Measurements from ENCODE around the gene XXYLT1. TPM values are rescaled to one million over a fixed set of nuclear protein-coding genes. Genes with fewer than 3 reads are reported as not detected.
"Not testable (repeated sequence)": the region's sequence is repeated elsewhere in the genome, so short reads cannot be mapped to it uniquely, and the experiment has no call there.

The XXYLT1 gene
- total RNA-seq, 1 donor from 2014 or later = 2.8 TPM

DNA sequence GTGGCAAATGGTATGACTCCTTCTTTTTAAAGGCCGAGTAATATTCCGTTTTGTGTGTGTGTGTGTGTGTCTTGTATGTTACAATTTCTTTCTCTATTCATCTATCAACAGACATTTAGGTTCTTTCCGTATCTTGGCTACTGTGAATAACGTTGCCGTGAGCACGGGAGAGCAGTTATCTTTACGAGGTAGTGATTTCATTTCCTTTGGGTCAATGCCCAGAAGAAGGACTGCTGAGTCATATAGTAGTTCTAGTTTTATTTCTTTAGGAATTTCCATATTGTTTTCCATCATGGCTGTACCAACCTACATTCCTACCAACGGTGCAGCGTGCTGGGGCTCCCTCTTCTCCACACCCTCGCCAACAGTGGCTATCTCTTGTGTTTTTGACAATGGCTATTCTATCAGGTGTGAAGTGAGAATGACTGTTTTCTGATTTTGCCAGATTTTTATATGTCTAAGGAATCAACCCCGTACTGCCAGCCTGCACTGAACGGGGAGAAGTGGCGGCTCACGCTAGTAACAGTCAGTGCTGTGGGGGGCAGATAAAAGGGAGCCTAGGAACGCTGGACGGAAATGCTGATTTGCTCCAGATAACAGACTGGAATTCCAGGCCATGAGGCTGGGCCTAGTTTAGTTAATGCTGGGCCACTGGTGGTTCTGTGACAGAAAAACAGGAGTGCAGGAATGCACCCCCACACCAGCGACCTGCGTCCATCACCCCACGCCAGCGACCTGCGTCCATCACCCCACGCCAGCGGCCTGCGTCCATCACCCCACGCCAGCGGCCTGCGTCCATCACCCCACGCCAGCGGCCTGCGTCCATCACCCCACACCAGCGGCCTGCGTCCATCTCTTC is 168.1 kb downstream of the XXYLT1 start:
- DNase-seq (ENCODE audit: low spot score) (no peak), ATAC-seq (no peak)

DNA sequence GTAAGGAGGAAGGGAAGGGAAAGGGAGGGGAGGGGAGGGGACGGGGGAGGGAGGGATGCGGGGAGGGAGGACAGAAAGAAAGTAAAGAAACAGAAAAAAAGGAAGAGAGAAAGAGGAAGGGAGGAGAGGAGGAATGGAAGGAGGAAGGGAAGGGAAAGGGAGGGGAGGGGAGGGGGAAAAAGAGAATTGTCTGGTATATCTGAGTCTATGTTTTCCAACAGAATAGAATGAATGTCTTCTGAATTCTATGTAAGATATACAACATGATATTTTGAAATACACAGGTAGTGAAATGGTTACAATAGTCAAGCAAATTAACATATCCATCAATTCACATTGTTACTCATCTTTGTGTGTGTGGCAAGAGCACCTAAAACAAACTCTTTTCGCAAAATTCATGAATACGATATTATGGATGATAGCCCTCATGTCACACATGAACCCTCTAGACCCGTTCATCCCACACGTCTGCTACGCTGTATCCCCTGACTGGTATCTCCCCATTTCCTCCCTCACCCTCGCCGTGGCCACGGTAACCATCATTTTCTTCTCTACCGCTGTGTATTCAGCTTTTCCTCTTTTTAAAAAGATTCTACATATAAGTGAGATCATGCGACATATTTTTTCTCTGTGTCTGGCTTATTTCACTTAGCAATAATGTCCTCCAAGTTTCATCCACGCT is 168.9 kb downstream of the XXYLT1 start:
- DNase-seq (ENCODE audit: low spot score) = no peak
- ATAC-seq = no peak

DNA sequence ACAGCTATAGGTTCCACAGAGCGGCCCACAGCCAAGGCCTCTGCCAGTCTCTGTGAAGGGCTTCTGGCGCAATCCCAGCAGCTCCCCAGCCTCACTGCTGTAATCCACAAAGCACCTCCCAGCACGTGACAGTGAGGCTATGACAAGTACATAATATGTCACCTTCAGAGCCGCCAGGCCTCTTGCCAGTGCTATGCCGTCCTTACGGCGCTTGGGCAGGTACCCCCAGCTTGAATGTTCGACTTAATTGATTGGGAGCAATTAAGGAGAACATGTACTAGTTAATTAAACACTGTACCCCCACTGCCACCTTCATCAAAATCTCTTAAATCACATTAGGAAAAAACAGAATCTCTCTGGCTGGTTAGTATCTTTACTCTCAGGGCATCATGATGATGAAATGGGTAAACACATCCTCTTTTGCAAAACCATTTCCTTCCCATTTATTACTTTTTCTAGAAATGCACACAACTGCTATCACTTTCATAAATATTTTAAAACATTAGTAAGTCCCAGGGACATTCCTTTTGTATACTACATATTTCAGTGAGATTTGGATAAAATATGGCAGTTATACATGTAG is 169.9 kb downstream of the XXYLT1 start:
- ATAC-seq = no peak
- DNase-seq (ENCODE audit: low spot score) = peak; percentile 57

DNA sequence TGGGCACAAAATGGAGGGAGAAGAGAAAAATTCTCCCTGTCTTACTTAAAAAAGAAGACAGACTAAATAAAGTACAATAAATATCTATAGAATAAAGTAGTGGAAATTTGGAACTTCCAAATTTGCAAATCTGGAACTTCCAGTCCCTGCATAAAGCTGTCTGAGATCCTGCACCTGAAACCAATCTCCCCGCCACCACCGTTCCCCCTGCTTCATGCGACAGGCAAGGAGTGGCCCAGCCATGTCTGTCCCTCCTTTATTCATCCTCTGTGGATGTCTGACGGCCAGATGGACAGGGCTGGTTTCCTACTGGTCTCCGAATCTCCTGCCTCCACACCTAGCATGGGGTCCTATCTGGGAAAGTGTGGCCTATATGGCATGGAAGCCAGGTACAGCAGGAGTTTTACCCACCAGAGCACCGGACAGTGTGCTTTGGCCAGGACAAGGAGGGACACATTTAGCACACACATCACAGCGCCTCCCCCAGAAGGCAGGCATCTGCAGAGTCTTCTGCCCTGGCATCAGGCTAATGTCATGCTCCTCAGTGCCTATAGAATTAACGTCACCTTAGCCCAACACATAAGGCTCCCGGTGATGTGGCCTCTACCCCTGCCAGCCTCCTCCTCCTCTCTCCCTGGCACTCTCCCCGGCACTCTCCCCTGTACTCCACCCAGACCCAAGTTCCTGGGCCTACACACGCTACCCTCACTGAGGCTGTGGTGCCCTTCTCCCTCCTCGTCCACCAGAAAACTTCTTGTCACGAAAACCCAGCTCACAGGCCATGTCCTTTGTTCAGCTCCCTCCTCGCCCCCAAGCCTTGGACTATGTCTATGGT is 170.8 kb downstream of the XXYLT1 start:
- ATAC-seq = no peak
- no peak for DNase-seq (ENCODE audit: low spot score)

DNA sequence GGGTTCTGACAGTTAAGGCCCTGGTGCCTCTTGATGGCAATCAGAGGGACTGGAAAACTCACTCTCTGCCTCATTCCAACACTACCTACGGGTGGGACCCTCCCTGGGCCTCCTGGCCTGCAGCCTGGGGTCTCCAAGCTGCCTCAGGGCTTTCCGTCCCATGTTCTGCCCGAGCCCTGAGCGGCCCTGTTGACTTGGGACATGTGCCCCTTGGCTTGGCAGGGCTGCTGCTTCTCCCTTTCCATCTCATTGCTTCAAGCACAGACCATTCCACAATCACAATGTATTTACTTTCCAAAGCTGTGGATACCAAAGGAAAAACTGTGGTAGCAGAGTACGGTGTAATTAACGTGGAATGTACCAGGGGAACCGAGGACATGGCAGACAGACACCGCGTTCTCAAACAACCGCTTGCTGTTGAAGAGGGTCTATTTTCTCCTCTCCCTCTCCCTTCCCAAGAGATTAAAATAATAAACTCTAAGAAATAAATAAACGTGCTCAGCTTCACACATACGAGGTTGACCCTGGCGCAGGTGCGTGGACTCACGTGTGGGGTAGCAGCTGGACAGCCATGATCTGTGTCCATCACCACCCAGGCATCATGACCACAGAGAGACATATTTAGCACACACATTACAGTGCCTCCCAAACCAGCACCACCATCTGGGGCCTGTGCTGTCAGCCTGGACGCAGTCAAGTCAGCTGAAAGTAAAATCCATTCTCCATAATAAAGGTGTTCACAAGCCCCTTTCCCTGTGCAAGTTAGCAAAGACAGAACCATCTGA is 172.0 kb downstream of the XXYLT1 start:
- DNase-seq (ENCODE audit: low spot score) (no peak), ATAC-seq (no peak)

DNA sequence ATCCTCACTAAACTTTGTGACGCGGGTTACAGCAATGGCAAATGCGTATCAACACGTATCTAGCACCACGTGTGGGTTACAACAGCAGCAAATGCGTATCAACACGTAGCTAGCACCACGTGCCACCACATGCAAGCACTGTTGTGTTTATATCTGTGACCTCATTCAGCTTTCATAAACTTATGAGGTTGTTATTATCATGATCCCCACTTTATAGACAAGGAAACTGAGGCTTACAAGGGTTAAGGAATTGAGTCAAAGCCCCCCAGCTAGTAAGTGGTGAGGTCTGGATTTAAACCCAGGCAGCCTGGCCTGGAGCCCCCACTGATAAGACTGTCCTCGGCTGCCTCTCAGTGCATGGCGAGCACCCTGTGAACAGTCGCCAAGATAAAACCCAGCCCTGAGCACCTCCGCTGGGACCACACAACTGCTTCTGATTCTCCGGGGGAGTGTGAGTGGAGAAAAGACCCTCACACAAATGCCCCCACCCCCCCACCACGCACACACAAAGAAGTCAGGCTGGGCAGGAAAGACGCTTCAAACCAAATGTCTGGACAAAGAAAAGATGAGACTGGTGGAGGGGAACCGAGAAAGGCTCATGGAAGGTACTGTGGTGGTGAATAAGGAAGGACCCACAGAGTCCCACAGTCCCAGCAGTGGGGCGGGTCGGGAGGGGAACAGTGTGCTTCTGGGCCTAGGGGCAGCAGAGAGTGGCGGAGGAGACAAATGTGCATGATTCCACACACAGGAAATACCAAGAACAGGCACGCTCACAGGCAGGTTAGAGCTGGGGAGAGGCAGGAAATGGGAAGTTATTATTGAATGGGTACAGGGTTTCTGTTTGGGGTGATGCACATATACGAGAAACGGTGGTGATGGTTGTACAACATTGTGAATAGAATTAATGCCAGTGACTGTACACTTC is 173.4 kb downstream of the XXYLT1 start:
- DNase-seq (ENCODE audit: low spot score) = no peak

DNA sequence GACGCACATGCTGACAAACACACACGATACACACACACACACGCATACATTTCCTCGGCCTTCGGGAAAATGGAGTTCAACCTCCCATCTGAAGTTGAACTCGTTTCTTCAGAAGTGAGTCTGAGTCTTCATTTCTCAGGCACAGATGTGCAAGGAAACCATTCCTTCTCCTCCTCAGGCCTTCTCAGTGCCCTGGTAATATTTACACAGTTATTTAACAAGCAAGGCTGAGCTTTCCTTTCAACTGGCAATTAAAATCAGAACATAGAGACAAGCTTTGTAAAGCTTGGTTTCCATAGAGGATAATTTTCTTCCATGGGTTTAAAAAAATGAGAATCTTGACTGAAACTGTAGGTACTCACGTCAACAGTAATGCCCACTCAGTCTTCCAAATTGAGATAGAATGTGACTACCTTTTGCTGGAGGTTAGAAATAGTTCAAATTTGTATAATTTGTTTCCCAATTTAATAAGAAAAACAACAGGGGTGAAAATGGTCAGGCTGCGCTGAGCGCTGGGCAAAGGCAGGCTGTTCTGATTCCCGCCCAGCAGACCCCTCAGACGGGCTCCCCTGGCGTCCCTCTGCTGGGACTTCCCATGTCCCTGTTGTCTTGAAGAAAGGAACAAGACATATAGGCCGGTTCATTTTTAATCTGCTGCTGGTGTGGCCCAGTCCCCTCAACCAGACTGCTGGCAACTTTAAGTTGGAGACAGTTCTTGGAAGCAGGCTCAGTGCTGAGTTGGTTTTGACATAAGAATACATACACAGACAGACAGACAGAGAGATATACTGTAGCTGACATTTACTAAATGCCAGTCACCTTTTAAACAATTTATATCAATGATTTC is 174.3 kb downstream of the XXYLT1 start:
- no peak for DNase-seq (ENCODE audit: low spot score)

More for the DNA sequence above, 173.4 kb downstream of the XXYLT1 start:
- ATAC-seq = no peak

DNA sequence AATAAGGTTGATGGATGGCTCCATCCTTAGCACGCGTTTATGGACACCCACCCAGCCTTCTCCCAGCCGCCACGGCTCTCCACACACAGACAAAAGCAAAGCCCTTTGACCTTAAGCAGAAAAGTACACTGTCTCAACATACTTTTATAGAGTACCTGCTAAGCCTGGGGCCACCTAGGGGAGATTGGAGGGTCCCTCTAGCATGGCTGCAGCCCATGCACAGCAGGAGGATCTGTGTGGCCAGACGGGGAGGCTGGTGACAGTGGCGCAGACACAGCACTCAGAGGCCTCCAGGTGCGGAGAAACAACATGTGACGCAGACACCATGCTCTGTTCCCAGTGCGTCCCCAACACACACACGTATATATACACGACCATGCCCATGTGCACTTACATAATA is 174.9 kb downstream of the XXYLT1 start:
- ATAC-seq = no peak
- no peak for DNase-seq (ENCODE audit: low spot score)

More for the DNA sequence above, 174.3 kb downstream of the XXYLT1 start:
- no peak for ATAC-seq

DNA sequence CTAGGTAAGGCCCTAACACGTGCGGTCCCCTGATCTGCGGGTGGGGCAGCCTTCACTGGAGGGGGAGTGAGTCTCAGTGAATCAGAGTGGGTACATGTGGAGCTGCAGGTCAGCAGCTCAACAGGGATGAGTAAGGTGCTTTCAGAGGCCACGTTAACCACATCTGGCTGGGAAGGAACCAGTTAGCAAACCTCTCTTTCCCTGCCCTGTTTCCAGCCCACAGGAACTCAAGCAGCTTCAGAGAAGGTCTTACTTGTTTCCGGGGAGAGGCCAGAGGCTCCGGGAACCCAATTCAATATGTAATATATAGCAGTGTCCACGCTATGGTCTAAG is 175.3 kb downstream of the XXYLT1 start:
- no peak for ATAC-seq

DNA sequence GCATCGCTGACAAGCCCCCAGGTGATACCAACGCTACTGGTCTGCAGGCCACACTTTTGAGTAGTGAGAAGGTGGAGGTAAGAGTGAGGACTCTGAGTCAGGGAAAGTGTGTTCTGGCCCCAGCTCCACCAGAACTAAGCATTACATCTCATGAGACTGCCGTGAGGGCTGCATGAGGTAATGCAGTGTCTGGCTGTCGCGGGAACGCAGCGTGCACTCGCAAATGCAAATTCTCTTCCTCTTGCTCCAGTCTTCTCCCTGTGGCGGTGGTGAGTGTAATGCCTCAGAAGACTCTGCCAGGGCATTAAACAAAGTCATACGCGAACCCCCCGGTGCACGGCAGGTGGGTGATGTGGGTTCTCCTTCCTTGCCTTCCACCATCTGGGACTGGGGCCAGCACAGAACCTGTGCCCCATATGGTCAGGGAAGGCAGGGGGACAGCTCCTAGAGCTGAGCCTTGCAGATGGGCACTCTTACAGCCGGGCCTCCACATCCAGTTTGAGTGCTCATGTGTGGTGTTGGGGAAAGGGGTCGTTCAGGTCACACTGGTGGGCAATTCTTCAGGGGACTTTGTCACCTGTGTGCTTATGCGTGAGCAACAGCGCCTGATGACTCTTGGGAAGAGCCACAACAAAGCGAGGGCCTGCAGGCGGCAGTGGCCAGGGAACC is 175.8 kb downstream of the XXYLT1 start:
- ATAC-seq (no peak), DNase-seq (ENCODE audit: low spot score) (no peak)

More for the DNA sequence above, 175.3 kb downstream of the XXYLT1 start:
- no peak for DNase-seq (ENCODE audit: low spot score)

DNA sequence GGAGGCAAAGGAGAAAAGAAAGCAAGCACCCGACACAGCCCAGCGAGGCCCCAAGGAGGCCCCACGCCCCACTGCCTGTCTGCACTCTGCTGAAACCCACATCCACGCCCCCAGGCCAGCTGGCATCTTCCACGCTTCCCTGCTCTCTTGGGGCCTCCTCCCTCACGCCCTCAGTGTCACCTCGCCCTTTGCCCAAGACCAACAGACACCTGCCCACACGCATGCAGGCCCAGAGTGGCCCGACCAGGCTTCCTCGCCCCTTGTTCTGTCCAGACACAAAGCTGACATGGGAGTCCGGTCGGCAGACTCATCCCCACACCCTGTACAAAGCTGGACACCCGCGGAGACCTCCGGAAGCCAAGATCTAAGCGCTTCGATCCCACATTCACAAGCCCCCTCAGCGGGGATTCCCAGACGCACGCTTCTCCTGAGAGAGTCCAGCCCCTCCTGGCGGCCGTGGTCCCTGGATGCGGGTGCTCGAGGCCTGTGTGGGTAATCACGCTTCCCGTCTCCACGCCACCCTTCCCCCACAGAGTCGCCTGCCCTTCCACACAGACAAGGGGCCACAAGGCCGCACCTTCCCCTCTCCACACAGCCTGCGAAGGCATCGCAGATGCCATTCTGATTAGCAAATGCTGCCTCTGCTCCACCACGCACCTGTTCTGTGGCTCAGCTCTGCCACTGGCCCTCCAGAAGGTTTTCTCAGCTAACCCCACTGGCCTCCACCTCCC is 176.6 kb downstream of the XXYLT1 start:
- ATAC-seq (no peak), DNase-seq (ENCODE audit: low spot score) (no peak)

DNA sequence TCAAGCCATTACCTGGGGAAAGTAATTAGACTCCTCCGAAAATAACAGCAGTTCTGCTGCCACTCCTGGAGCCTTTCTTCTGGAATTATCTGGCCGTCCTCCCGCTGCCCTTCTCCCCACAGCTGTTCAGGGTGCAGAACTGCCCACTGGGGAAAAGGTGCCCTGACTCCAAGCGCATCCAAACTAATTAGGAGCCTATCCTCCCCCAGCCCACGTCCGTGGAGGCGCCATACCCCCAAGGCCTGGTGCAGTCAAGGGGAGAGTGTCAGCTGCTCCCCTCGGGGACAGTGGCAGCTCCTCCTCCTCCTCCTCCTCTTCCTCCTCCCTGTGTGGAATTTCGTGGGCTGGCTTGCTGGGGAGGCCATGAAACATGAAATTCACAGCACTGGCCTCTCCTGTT is 177.2 kb downstream of the XXYLT1 start:
- no peak for ATAC-seq
- no peak for DNase-seq (ENCODE audit: low spot score)

DNA sequence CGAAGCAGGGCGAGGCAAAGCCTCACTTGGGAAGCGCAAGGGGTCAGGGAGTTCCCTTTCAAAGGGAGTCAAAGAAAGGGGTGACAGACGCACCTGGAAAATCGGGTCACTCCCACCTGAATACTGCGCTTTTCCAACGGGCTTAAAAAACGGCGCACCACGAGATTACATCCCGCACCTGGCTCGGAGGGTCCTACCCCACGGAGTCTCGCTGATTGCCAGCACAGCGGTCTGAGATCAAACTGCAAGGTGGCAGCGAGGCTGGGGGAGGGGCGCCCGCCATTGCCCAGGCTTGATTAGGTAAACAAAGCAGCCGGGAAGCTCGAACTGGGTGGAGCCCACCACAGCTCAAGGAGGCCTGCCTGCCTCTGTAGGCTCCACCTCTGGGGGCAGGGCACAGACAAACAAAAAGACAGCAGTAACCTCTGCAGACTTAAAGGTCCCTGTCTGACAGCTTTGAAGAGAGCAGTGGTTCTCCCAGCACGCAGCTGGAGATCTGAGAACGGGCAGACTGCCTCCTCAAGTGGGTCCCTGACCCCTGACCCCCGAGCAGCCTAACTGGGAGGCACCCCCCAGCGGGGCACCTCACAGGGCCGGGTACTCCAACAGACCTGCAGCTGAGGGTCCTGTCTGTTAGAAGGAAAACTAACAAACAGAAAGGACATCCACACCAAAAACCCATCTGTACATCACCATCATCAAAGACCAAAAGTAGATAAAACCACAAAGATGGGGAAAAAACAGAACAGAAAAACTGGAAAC is 182.9 kb downstream of the XXYLT1 start:
- ATAC-seq; DNase-seq (ENCODE audit: low spot score): not testable (repeated sequence)

DNA sequence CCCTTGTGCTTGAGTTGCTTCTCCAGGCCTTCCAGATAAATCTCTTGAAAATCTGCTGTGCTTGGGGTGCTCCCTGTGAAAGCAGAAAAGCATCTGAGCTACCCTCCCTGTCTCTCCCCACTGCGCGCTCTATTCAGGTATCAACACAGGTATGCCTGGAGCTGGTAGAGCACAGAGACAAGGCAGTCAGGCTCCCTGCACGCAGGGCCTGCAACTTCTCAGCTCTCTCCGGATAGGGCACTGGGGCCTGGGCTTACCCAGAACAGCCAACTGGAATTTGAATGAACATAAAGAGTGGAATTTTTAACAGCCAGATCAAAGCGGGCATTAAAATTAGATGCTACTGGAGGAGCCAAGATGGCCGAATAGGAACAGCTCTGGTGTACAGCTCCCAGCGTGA is 183.6 kb downstream of the XXYLT1 start:
- no peak for DNase-seq (ENCODE audit: low spot score)

DNA sequence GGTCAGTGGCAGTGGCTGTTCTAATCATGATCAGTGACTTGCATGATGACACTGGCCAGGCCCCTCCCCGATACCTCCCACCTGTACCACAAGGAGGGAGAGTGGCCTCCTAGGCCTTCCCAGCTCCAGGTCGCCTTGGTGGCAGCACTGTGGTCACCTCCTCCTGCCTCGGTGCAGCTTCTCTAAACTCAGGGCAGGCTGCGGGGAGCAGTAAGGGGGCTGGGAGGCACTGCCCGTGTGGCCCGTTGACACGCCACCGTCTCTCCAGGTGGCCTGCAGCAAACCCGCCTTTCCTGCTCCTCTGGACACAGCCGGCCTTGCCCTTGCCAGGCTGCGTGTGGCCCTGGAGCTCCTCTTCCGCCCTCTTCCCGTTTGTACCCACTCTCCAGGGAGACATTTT is 184.1 kb downstream of the XXYLT1 start:
- DNase-seq (ENCODE audit: low spot score) (no peak), ATAC-seq (no peak)

More for the DNA sequence above, 183.6 kb downstream of the XXYLT1 start:
- ATAC-seq = no peak

DNA sequence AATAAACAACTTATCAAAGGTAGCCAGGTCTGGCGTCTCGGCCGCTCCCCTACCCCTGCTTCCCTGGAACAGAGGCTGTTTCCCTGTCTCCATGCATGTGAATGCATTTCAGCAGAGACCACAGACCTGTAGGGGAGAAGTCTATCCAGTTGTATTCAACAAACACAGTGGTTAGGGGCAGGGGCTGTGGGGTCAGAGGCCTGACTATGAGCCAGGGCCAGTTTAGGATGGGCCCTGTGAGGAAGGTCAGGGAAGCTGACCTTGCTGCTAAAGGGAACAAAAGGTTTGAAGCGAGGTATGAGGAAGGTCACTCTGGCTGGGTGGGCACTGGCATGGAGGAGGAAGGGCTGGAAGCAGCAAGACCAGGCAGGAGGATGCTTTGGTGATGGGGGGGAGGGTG is 184.6 kb downstream of the XXYLT1 start:
- ATAC-seq (no peak), DNase-seq (ENCODE audit: low spot score) (no peak)

Measured in left lobe of liver (tissue), 2 donors.